ENCODE results near the gene PARN.
"Not testable (repeated sequence)": the region's sequence is repeated elsewhere in the genome, so short reads cannot be mapped to it uniquely, and the experiment has no call there.

PARN gene

DNA sequence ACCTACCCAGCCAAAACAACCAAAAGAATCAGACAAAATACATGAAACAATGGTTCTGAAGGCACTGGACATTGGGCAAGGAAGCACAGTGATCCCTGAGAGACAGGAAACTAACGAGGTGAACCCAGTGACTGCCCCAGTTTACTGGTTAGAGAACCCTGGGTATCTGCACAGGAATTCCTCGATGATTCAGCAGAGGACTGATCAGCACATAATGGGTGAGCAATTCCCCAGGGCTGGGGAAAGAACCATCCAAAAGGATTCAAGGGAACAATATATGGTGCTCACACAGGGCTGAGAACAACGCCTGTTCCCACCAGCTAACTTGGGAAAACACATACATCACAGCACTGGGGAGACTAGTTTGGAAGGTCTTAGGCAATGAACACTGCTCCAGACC is 167.2 kb downstream of the PARN start:
- DNase-seq: no peak

GRCh38 chr16:14460726-14461125 is 169.3 kb downstream of the PARN start:
- no peak for DNase-seq

GRCh38 chr16:14458576-14458975 is 171.5 kb downstream of the PARN start:
- no peak for DNase-seq

GRCh38 chr16:14456793-14457481 is 173.1 kb downstream of the PARN start:
- DNase-seq: no peak

DNA sequence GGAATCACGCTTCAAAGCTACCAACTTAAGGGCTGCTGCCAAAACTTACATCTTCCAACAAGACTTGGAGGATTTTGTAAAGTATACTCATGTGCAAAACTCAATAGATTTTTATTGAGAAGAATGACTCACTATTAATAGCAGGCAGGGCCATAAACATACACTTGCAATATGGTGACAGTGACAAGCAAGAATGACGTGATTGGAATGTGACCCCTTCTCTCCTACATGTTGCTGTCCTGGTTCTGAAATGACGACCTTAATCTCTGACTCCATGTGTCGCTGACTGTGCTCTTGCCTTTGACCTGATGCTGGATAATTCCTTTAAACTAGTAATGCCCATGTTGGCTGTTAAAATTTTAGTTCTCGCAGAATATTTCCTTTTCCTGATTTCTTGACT is 174.5 kb downstream of the PARN start:
- no peak for DNase-seq

GRCh38 chr16:14454391-14454790 is 175.7 kb downstream of the PARN start:
- no peak for DNase-seq

GRCh38 chr16:14452066-14452465 is 178.0 kb downstream of the PARN start:
- DNase-seq: no peak

DNA sequence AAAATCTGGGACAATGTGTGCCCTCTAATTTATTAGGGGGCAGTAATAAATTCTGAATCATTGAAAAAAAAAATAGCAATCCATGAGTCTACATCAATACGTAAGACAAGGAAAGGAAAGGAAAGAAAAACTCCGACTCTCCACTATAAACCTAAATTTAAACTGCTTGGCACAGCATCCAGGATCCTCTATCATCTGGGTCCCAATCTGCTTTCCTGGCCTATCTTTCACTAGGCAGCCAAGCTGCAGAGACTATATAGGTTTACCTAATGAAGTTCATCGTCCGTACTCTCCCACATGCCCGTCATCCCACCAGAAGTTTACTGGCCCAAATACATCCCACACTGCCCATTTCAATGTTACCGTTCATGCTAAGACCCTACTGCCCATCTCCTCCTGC is 179.2 kb downstream of the PARN start:
- no peak for DNase-seq

GRCh38 chr16:14449790-14450480 is 180.1 kb downstream of the PARN start:
- no peak for DNase-seq

DNA sequence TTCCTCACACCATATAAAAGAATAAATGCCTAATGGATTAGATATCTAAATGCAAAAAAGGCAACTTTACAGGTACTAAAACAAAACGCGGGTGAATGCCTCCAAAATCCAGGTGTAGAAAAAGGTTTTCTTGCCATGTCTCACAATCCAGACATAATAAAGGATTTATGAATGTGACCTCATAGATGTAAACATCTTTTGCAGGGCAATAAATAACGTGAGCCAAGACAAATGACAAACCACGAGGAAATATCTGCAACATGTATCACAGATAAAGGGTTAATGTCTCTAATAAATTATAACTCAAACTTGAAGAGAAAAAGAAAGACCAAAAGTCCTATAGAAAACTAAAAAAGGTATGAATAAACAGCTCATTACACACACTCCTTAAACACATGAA is 180.7 kb downstream of the PARN start:
- no peak for DNase-seq

DNA sequence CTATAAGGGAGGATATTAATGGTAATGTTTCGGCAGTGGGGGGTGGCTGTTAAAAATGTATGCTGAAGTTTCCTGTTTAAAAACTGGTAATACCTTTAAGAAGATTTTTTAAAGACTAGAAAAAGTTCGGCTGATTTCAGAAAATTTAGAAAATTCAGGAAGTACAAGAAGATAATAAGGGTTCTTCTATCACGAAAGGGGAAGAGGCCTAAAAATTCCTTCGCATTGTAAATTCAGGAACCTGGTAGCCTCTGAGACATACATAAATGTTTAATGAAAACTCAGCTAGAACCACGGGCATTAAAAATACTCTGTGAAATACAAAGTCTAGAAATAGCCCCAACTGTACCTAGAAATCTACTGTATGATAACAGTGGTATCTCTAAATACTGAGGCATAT is 181.2 kb downstream of the PARN start:
- no peak for DNase-seq

GRCh38 chr16:14447783-14448182 is 182.3 kb downstream of the PARN start:
- DNase-seq: no peak

GRCh38 chr16:14446796-14447195 is 183.3 kb downstream of the PARN start:
- no peak for DNase-seq

- DNase-seq: no peak
Measured at GRCh38 chr16:14445937-14446715, 183.9 kb downstream of the PARN start.

GRCh38 chr16:14444979-14445810 is 184.9 kb downstream of the PARN start:
- DNase-seq: no peak

- not testable (repeated sequence) for DNase-seq
Measured at GRCh38 chr16:14441533-14441932, 188.5 kb downstream of the PARN start.

GRCh38 chr16:14438256-14438655 is 191.8 kb downstream of the PARN start:
- DNase-seq: no peak

DNA sequence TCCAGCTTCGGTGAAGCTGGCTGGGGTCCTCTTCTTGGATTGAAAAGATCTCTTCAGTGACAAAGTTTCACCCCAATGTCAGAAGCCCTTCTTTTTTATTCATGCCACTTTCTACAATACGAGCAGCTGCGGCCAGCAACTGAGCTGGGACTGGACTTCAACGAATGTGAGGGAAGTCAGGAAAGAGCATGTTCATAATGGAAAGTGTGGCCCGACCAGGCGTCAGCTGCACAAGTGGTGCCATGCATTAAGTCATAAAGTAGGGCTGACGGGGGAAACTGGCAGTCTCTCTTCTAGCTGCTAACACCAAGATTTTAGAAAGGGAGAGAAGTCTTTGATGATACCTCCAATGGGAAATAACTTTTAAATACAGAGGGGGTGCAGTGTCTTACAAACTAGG is 192.6 kb downstream of the PARN start:
- no peak for DNase-seq

DNA sequence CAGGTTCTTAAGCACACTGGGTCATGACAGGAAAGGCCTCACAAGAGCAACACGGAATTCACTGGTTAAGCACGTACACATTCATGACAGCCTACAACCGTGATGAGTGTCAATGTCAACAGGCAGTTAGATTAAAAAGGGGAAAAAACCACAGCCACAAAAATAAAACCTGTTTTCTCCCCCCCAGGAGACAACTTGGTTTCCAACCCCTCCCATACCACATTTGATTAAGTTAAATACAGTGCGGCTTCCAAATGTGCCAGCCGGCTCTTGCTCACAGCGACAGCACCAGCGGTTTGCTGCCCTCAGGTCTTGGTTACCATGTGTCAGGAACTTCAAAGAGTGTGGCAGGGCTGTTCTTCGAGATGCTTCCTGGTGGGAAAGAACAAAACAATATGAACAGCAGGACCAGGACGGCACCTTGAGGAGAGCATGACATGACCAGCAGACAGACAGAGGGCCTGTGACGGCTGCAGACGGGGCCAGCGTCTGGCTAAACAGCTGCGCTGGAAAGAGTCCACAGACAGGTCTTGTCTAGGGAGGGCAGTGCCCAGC is 193.6 kb downstream of the PARN start:
- no peak for DNase-seq

GRCh38 chr16:14434860-14435259 is 195.2 kb downstream of the PARN start:
- DNase-seq: no peak

DNA sequence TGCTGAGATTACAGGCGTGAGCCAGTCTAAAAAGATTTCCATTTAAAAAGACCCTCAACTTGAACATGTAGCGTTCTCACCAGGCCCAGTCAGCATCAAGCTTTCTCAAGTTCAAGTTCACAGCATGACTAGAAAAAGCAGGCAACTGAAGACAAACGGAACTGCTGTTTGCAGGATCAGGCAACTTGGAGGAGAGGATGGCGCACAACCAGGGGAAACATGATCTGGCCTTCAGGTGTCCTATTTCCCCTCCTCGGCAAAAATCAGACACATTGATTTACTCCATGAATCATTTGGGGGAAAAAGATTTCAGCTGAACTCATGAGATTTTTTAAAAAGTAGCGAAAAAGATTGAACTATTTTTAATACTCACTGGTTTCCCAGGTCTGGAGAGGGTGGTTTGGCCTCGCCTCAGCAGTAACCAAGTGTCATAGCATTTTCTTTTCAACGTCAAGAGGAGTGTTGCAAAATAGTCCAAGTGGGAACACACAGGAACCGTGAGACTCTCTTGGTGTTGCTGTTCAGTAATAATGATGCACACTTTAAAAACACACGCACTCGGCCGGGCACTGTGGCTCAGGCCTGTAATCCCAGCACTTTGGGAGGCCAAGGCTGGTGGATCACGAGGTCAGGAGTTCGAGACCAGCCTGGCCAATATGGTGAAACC is 201.0 kb downstream of the PARN start:
- DNase-seq: not testable (repeated sequence)

DNA sequence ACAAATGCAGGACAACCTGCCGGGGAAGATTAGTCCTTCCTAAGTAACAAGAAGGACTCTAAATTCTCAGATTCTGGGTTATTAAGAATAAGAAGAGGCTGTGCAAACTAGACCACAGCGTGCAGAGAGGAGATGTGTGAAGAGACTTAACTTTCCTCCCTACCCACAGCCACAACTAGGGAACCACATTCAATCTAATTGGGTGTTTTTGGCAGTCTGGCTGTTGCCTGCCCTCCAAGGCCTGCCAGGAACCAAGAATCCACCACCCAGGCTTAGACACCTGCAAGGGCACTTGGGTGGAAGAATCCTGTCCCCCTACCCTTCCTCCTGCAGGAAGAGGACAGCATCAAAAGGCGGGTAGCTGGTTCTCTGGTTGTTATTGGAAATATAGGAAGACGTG is 202.0 kb downstream of the PARN start:
- DNase-seq: no peak

All from right forelimb (tissue), 1 donor.